ENCODE results near the gene RTN4IP1.

The RTN4IP1 gene

DNA sequence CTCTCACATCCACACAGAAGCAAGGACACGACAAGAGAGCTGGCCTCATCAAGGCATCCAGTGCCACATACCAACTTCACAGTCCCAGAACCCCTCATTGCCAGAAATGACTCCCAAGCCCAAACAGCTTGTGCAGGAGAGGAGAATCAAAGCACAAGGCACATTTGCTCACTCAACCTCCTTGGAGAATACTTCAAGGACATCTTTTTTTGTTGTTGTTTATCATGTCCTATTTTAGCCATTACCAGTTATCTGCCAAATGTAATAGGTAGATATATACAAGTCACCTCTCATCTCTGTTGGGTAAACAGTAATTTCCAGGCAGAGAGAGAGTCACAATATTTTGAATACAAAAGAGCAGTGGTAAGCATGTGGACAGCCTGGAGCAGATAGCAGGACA lies 47.8 kb downstream of the RTN4IP1 start:
- H3K4me2 ChIP-seq (ENCODE audit: low read depth, low read length, poor library complexity, severe bottlenecking), result no peak overlapping the region
- H3K9me3 ChIP-seq (ENCODE audit: insufficient read depth, low read length), result no peaks in the 10 kb centered on the region
- no peaks in the 10 kb centered on the region for H4K20me1 ChIP-seq (ENCODE audit: low read depth, low read length)
- TF ChIP-seq, protein P1, sequence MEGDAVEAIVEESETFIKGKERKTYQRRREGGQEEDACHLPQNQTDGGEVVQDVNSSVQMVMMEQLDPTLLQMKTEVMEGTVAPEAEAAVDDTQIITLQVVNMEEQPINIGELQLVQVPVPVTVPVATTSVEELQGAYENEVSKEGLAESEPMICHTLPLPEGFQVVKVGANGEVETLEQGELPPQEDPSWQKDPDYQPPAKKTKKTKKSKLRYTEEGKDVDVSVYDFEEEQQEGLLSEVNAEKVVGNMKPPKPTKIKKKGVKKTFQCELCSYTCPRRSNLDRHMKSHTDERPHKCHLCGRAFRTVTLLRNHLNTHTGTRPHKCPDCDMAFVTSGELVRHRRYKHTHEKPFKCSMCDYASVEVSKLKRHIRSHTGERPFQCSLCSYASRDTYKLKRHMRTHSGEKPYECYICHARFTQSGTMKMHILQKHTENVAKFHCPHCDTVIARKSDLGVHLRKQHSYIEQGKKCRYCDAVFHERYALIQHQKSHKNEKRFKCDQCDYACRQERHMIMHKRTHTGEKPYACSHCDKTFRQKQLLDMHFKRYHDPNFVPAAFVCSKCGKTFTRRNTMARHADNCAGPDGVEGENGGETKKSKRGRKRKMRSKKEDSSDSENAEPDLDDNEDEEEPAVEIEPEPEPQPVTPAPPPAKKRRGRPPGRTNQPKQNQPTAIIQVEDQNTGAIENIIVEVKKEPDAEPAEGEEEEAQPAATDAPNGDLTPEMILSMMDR (IDR thresholded peaks at IDR 0.05; ENCODE audit: insufficient read depth, low read length, poor library complexity, severe bottlenecking), result no peak
- no peak for TF ChIP-seq EZH2phosphoT487 (conservative IDR thresholded peaks at IDR 0.05; ENCODE audit: low read length)
- H3K27me3 ChIP-seq (ENCODE audit: low read length), result no peaks in the 10 kb centered on the region
- H3K79me2 ChIP-seq (ENCODE audit: insufficient read depth, low read length), result no peaks in the 10 kb centered on the region
- no peaks in the 10 kb centered on the region for H3F3A ChIP-seq (ENCODE audit: insufficient read depth)
- H3K9ac ChIP-seq (ENCODE audit: low read length), result no peak overlapping the region
- H3K9me2 ChIP-seq (replicated peaks; ENCODE audit: insufficient read depth, low read length), result no peaks in the 10 kb centered on the region
- H3K4me3 ChIP-seq (ENCODE audit: insufficient read depth, low read length, poor library complexity, severe bottlenecking), result no peak overlapping the region
- no peak overlapping the region for H2AFZ ChIP-seq (ENCODE audit: low read depth, low read length, severe bottlenecking)
- H3K36me3 ChIP-seq (ENCODE audit: low read length), result no peaks in the 10 kb centered on the region
- no peak overlapping the region for H3K27ac ChIP-seq (ENCODE audit: low read depth, low read length)

DNA sequence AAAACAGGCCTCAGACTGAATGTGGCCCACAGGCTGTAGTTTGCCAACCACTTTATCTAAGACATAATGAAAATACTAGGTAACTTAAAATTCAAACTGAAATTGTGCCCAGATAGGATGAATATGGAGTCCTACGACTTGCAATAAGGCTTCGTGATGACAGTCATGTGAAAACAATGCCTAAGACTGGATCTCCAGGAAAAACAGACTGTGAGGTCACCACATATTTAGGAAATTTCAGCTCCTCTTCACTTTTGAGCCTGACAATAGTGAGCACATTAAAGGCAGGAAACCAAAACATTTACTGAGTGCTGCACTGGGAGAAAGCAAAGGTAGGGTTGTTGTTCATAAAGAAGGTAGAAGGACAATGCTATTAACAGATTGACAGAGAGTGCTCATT lies 50.0 kb downstream of the RTN4IP1 start:
- no peak overlapping the region for H3K9ac ChIP-seq (ENCODE audit: low read length)
- H3K4me3 ChIP-seq (ENCODE audit: insufficient read depth, low read length, poor library complexity, severe bottlenecking), result no peak overlapping the region
- H3K27me3 ChIP-seq (ENCODE audit: low read length), result no peaks in the 10 kb centered on the region
- no peak overlapping the region for H2AFZ ChIP-seq (ENCODE audit: low read depth, low read length, severe bottlenecking)
- H3K27ac ChIP-seq (ENCODE audit: low read depth, low read length), result no peak overlapping the region
- H3F3A ChIP-seq (ENCODE audit: insufficient read depth), result no peaks in the 10 kb centered on the region
- H3K9me2 ChIP-seq (replicated peaks; ENCODE audit: insufficient read depth, low read length), result no peaks in the 10 kb centered on the region
- no peak for TF ChIP-seq EZH2phosphoT487 (conservative IDR thresholded peaks at IDR 0.05; ENCODE audit: low read length)
- TF ChIP-seq, protein P1 (IDR thresholded peaks at IDR 0.05; ENCODE audit: insufficient read depth, low read length, poor library complexity, severe bottlenecking), result no peak
- no peaks in the 10 kb centered on the region for H3K9me3 ChIP-seq (ENCODE audit: insufficient read depth, low read length)
- no peaks in the 10 kb centered on the region for H3K79me2 ChIP-seq (ENCODE audit: insufficient read depth, low read length)
- H3K36me3 ChIP-seq (ENCODE audit: low read length), result no peaks in the 10 kb centered on the region
- H4K20me1 ChIP-seq (ENCODE audit: low read depth, low read length), result no peaks in the 10 kb centered on the region
- H3K4me2 ChIP-seq (ENCODE audit: low read depth, low read length, poor library complexity, severe bottlenecking), result no peak overlapping the region

DNA sequence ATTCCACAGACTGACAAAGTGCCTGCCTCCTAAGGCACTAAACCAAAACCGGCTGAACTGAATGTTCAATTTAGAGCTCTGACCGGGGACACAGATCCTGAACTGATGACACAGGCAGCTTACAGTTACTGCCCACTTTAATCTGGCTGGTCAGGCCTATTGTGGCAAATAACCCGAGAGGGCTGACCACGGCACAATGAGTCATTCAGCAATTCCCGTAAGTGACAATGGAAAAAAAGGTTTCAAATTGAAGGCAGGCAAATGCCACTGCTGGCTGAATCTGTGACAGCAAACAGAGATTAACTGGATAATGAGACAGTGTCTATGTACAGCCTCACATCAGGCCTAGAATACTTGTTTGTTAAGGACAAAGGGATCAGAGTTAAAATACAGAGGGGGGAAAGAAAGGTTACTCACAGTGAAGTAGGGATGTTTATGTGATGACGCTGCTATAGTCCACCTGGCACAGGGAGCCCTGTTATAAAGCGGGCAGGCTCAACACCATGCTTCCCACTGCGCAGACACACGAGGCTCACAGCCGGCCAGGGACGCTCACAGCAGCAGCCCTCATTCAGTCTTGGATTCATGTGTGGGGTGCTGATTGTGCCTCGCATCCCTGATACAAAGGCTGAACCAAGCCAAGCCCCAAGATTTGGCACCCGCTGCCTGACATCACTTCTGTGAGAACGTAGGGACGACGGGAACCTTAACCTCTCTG lies 54.4 kb downstream of the RTN4IP1 start:
- Histone ChIP-seq H3K27ac (ENCODE audit: low read depth, low read length) (no peak overlapping the region), H3K9me3 (ENCODE audit: insufficient read depth, low read length) (no peaks in the 10 kb centered on the region), H3K9ac (ENCODE audit: low read length) (no peak overlapping the region), H3K79me2 (ENCODE audit: insufficient read depth, low read length) (no peaks in the 10 kb centered on the region), H3K4me3 (ENCODE audit: insufficient read depth, low read length, poor library complexity, severe bottlenecking) (no peak overlapping the region), H3K4me2 (ENCODE audit: low read depth, low read length, poor library complexity, severe bottlenecking) (no peak overlapping the region), H3F3A (ENCODE audit: insufficient read depth) (0 out of 2 replicates have a peak, but pooled peaks cover 12% of the 10 kb centered on the region), H3K36me3 (ENCODE audit: low read length) (peaks cover 2% of the 10 kb centered on the region; the same call in 1 of the 2 replicates), H3K9me2 (replicated peaks; ENCODE audit: insufficient read depth, low read length) (no peaks in the 10 kb centered on the region), H4K20me1 (ENCODE audit: low read depth, low read length) (no peaks in the 10 kb centered on the region), H2AFZ (ENCODE audit: low read depth, low read length, severe bottlenecking) (no peak overlapping the region), H3K27me3 (ENCODE audit: low read length) (no peaks in the 10 kb centered on the region)
- no peak for TF ChIP-seq EZH2phosphoT487 (conservative IDR thresholded peaks at IDR 0.05; ENCODE audit: low read length)
- TF ChIP-seq, protein P1 (IDR thresholded peaks at IDR 0.05; ENCODE audit: insufficient read depth, low read length, poor library complexity, severe bottlenecking), result no peak

Data from SU-DHL-6 (cell line).